Measurements from ENCODE around the gene GPR52.

Gene GPR52

GRCh38 chr1:174447866-174448530 is at the start of gene GPR52:
GPR52 (plus strand) TSS chr1:174447964; CDS start chr1:174448112, 148 bp downstream.
- Histone ChIP-seq H3K9ac (no peak within 1 kb of the TSS), H3K27me3 (ENCODE audit: control insufficient read depth, insufficient read depth, low read length) (no peaks in the 10 kb centered on the region), H2AFZ (no peak within 1 kb of the TSS), H3K79me2 (no peaks in the 10 kb centered on the region), H3K4me3 (ENCODE audit: low read depth, low read length) (no peak within 1 kb of the TSS), H3K4me1 (no peaks in the 10 kb centered on the region), H3K4me2 (ENCODE audit: low read length) (no peak within 1 kb of the TSS), H3K9me3 (ENCODE audit: control insufficient read depth, low read length) (no peaks in the 10 kb centered on the region), H3K36me3 (ENCODE audit: control insufficient read depth, insufficient read depth, low read length) (no peaks in the 10 kb centered on the region), H3K27ac (peak within 1 kb of the TSS; percentile 8)
- TF ChIP-seq CTCF (IDR thresholded peaks at IDR 0.05), result no peak

GRCh38 chr1:174398246-174398645 is 49.5 kb upstream of the GPR52 start:
- H3K27ac ChIP-seq, result no peak overlapping the region
- H3K27me3 ChIP-seq (ENCODE audit: control insufficient read depth, insufficient read depth, low read length), result no peaks in the 10 kb centered on the region
- H3K79me2 ChIP-seq, result no peaks in the 10 kb centered on the region
- no peak overlapping the region for H2AFZ ChIP-seq
- H3K4me3 ChIP-seq (ENCODE audit: low read depth, low read length), result no peak overlapping the region
- H3K9ac ChIP-seq, result no peak overlapping the region
- H3K36me3 ChIP-seq (ENCODE audit: control insufficient read depth, insufficient read depth, low read length), result no peaks in the 10 kb centered on the region
- H3K9me3 ChIP-seq (ENCODE audit: control insufficient read depth, low read length), result no peaks in the 10 kb centered on the region
- TF ChIP-seq CTCF (IDR thresholded peaks at IDR 0.05), result no peak
- H3K4me2 ChIP-seq (ENCODE audit: low read length), result no peak overlapping the region
- no peaks in the 10 kb centered on the region for H3K4me1 ChIP-seq

- Histone ChIP-seq H2AFZ (no peak overlapping the region), H3K9ac (no peak overlapping the region), H3K27ac (no peak overlapping the region), H3K36me3 (ENCODE audit: control insufficient read depth, insufficient read depth, low read length) (no peaks in the 10 kb centered on the region), H3K79me2 (no peaks in the 10 kb centered on the region), H3K4me2 (ENCODE audit: low read length) (no peak overlapping the region), H3K9me3 (ENCODE audit: control insufficient read depth, low read length) (no peaks in the 10 kb centered on the region), H3K4me3 (ENCODE audit: low read depth, low read length) (no peak overlapping the region), H3K27me3 (ENCODE audit: control insufficient read depth, insufficient read depth, low read length) (no peaks in the 10 kb centered on the region), H3K4me1 (no peaks in the 10 kb centered on the region)
- TF ChIP-seq CTCF (IDR thresholded peaks at IDR 0.05), result no peak
Observed at GRCh38 chr1:174399211-174399610, 48.6 kb upstream of the GPR52 start.

GRCh38 chr1:174401075-174401474 is 46.7 kb upstream of the GPR52 start:
- H3K79me2 ChIP-seq, result no peaks in the 10 kb centered on the region
- no peaks in the 10 kb centered on the region for H3K27me3 ChIP-seq (ENCODE audit: control insufficient read depth, insufficient read depth, low read length)
- no peaks in the 10 kb centered on the region for H3K9me3 ChIP-seq (ENCODE audit: control insufficient read depth, low read length)
- no peak overlapping the region for H3K27ac ChIP-seq
- H2AFZ ChIP-seq, result no peak overlapping the region
- no peak for TF ChIP-seq CTCF (IDR thresholded peaks at IDR 0.05)
- H3K9ac ChIP-seq, result no peak overlapping the region
- H3K4me3 ChIP-seq (ENCODE audit: low read depth, low read length), result no peak overlapping the region
- no peaks in the 10 kb centered on the region for H3K36me3 ChIP-seq (ENCODE audit: control insufficient read depth, insufficient read depth, low read length)
- H3K4me1 ChIP-seq, result no peaks in the 10 kb centered on the region
- no peak overlapping the region for H3K4me2 ChIP-seq (ENCODE audit: low read length)

GRCh38 chr1:174405219-174405618 is 42.5 kb upstream of the GPR52 start:
- no peak overlapping the region for H3K9ac ChIP-seq

More at GRCh38 chr1:174405219-174405618, 42.5 kb upstream of the GPR52 start:
- Histone ChIP-seq H3K79me2 (no peaks in the 10 kb centered on the region), H3K9me3 (ENCODE audit: control insufficient read depth, low read length) (no peaks in the 10 kb centered on the region), H3K4me2 (ENCODE audit: low read length) (no peak overlapping the region), H3K27me3 (ENCODE audit: control insufficient read depth, insufficient read depth, low read length) (no peaks in the 10 kb centered on the region), H3K4me3 (ENCODE audit: low read depth, low read length) (no peak overlapping the region), H2AFZ (no peak overlapping the region), H3K27ac (no peak overlapping the region), H3K36me3 (ENCODE audit: control insufficient read depth, insufficient read depth, low read length) (no peaks in the 10 kb centered on the region), H3K4me1 (no peaks in the 10 kb centered on the region)
- no peak for TF ChIP-seq CTCF (IDR thresholded peaks at IDR 0.05)

Measured in parathyroid adenoma (tissue), 2 donors.